GM10266 (cell line): ENCODE data around the gene PFKL.

Experiments
- DNase-seq: peaks from one replicate; pipeline ENCODE4 v3.0.0; 2012; ENCODE audit errors: extremely low spot score
- CTCF ChIP-seq: IDR thresholded peaks from 2 replicates; pipeline ENCODE4 v1.5.1; 2012; ENCODE audit warnings: mild to moderate bottlenecking, low read depth; ENCODE audit not compliant: control insufficient read depth, insufficient read depth; ENCODE audit errors: missing control alignments

Gene PFKL

GRCh38 chr21:44296916-44297315, 2.9 kb upstream of the PFKL start:
- no peak for DNase-seq
- no peak for TF ChIP-seq CTCF

- peak; percentile 85 for TF ChIP-seq CTCF
- peak; percentile 96 for DNase-seq
These were observed 2.1 kb upstream of the PFKL start for GRCh38 chr21:44297525-44298290.

GRCh38 chr21:44298301-44298700, 1.6 kb upstream of the PFKL start:
- no peak for DNase-seq
- no peak for TF ChIP-seq CTCF

GRCh38 chr21:44299085-44299457, 782 bp upstream of the PFKL start:
- no peak for TF ChIP-seq CTCF
- peak; percentile 74 for DNase-seq

GRCh38 chr21:44300262-44300959, 558 bp downstream of the PFKL start:
- TF ChIP-seq CTCF, result no peak
- DNase-seq, result peak; percentile 89

- no peak for DNase-seq
These were observed 1.3 kb downstream of the PFKL start for GRCh38 chr21:44301141-44301540.

More at GRCh38 chr21:44301141-44301540, 1.3 kb downstream of the PFKL start:
- TF ChIP-seq CTCF, result no peak
